DMS153 treated with DMSO at 0.1 percent for 48 hours (cell line): Measurements from ENCODE around the gene P2RY11.

Experiments
- DNase-seq: peaks from one replicate; lab custom pipeline; 2025; ENCODE audit not compliant: unreplicated experiment; lab: John Stamatoyannopoulos, UW

Gene P2RY11, protein sequence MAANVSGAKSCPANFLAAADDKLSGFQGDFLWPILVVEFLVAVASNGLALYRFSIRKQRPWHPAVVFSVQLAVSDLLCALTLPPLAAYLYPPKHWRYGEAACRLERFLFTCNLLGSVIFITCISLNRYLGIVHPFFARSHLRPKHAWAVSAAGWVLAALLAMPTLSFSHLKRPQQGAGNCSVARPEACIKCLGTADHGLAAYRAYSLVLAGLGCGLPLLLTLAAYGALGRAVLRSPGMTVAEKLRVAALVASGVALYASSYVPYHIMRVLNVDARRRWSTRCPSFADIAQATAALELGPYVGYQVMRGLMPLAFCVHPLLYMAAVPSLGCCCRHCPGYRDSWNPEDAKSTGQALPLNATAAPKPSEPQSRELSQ

DNA sequence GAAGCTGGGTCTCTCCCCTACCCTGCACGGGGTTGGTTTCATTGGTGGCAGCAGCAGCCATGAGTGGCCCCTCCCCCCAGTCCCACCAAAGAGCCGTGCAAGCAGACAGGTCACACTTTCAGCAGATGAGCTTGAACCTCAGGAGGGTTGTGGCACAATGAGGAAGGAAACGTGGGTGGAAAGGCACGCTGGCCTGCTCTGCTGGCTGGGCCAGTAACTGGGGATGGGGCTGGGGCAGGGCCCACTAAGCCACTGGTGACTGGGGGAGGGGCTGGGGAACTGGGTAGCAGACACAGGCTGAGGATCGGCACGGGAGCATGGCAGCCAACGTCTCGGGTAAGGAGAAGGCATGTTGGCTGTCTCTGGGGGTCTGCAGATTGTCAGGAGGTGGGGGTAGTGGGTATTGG, at the start of gene P2RY11:
P2RY11 (plus strand) TSS at position 289 of the 407 bp plus-strand sequence; CDS start at position 318, 29 bp downstream.
- DNase-seq: no peak

DNA sequence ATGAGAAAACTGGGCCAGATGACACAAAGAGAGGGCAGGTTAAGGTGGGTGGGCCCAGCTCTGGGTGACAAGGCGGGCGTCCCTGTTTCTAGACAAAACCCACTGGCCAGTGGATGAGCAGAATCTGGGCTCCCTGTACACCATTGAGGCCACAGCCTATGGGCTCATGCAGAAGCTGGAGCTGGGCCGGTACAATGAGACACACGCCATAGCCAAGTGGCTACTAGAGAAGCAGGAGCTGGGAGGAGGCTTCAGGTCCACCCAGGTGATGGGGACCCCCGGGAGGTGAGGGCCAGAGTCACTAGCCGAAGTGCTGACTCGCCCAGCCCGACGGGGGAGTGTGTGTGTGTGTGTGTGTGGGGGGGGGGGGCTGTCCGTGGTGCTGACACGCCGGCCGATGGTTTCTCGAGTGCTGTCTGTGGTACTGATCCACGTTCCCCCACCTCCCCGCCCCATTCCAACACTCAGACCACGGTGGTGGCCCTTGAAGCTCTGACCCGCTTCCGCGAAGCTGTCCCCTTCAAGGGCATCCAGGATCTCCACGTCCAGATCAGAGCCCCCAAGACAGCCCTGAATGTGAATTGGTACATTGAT, 49.7 kb upstream of the P2RY11 start:
- DNase-seq: no peak

DNA sequence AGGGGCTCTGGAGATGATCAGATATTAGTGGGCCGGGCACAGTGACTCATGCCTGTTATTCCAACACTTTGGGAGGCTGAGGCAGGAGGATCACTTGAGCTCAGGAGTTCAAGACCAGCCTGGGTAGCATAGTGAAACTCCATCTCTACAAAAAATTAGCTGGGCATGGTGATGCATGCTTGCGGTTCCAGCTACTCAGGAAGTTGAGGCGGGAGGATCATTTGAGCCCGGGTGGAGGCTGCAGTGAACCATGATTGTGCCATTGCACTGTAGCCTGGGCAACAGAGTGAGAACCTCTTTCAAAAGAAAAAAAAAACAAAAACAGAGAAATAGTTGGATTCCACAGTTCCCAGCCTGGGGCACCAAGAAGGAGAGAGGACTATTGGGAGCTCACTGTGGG, 43.3 kb upstream of the P2RY11 start:
- no peak for DNase-seq

DNA sequence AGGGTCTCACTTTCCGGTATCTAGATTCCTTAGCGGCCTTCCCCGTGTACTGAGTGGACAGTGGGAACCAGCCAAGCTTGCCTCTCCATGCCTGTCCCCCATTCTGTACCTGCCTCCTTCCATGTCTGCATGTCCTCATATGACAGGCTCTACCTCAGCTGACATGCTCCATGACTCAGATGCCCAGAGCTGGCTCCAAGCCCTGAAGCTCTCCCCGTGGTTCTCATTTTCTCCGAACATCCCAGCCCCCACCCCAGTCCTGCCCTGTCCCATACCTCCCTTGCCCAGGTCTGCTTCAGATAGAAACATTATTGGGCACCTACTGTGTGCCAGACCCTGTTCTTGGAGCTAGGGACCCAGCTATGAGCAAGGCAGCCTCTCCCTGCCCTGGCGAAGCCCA, 42.4 kb upstream of the P2RY11 start:
- no peak for DNase-seq

DNA sequence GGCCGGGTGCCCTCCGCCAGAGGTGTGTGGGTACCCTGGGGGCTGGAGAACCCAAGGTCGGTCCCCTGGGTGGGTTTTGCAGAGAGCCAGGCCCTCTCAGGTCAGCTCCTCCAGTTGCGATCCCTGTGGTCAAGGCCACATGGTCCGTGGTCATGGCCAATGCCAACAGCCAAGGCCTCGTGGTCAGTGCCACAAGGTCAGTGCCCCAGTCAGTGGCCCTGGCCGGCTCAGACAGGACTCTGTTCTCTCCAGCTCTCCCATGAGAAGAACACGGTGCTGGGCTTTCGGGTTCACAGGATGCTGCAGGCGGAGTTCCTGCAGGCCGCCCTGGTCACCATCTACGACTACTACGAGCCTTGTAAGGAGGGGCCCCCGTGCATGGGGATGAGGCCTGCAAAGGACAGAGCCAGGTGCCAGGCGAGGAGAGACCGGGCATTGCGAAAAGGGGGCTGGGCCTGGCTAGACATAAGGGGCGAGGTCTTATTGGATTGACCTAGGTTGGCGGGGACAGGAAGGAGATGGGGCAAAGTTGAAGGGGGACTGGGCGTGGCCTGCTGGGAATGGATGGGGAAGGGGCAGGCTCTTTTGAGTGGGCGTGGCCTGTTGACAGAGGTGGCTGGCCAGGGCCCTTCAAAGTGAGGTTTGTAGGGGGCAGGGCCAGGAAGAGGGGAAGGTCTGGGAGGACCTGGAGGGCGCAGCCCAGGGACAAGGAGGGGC, 40.6 kb upstream of the P2RY11 start:
- no peak for DNase-seq

DNA sequence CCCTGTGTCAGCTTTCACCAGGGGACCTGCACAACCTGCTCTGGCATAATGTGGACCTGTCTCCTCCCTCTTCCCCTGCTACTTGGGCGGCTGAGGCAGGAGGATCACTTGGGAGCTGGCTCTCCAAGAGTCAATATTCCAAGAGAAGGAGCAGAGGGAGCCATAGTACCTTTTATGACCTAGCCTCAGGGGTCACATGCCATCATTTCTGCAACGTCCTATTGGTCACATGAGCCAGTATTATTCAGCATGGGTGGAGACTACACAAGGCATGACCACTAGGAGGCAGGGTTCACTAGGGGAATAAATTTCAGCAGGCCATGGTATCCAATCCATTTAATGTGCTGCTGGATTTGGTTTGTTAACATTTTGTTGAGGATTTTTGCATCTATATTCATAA, 37.3 kb upstream of the P2RY11 start:
- no peak for DNase-seq

DNA sequence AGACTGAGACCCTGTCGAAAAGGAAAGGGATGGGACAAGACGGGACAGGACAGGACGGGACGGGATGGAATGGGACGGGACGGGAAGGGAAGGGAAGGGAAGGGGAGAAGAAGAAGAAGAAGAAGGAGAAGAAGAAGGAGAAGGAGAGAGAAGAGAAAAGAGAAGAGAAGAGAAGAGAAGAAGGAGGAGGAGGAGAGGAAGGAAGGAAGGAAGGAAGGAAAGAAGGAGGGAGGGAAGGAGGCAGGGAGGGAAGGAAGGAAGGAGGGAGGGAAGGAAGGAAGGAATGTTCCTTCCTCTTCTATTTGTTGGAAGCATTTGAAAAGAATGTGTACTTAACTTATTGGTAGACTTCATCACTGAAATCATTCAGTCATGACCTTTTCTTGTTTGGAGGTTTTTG, 35.0 kb upstream of the P2RY11 start:
- DNase-seq: no peak

DNA sequence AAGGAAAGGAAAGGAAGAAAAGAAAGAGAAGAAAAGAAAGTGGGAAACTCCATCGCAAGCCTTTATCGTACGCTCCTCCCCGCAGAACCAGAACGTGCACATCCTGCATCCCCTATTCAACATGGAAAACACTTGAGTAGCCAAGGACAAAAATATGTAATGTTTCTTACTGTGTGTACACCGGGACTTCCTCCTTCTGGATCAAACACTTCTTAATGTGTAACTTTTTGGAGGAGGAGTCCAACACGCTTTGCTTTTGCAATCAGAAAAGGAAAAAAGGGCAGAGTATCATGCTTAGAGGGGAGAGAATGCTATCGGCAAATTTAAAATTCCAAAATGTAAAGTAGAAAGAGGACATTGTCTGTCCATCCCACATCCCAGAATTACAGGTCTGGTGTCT, 33.2 kb upstream of the P2RY11 start:
- no peak for DNase-seq

DNA sequence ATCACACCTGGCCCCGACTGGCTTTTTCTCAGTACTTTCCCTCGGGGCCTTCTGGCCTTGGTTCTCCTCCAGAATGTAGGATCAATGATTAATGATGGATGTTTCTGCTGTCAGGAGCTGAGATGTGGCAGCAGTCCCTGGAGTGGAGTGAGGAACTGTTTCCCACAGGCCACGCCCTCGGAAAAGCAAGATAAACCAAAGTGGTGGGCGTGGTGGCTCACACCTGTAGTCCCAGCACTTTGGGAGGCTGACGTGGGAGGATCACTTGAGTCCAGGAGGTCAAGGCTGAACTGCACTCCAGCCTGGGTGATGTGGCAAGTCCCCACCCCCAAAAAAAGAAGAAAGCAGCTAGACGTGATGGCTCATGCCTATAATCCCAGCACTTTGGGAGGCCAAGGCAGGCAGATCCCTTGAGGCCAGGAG, 32.5 kb upstream of the P2RY11 start:
- DNase-seq: no peak

DNA sequence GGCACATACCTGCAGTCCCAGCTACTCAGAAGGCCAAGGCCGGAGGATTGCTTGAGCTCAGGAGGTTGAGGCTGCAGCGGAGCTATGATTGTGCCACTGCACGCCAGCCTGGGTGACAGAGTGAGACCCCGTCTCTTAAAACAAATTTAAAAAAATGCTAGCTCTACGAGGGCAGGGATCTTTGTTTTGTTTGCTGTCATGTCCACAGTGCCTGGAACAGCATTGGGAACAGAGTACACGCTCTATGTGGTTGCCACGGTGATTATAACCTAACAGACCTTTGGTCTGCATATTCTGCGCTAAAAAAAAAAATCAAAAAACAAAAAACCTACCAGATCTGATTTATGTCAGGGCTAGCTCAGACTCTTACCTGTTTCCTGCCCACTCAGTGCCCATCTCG, 27.6 kb upstream of the P2RY11 start:
- no peak for DNase-seq

DNA sequence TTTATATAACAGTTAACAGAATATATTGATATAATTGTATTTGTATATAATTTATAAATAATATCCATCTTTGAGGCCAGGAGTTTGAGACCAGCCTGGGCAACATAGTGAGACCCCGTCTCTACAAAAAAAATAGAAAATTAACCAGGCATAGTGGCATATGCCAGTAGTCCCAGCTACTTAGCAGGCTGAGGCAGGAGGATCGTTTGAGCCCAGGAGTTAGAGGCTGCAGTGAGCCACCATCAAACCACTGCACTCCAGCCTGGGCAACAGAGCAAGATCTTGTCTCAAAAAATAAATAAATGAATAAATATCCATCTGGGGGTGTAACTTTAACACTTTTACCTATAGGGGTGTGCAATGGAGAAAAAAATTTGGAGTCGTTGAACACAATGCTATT, 26.7 kb upstream of the P2RY11 start:
- DNase-seq: no peak

DNA sequence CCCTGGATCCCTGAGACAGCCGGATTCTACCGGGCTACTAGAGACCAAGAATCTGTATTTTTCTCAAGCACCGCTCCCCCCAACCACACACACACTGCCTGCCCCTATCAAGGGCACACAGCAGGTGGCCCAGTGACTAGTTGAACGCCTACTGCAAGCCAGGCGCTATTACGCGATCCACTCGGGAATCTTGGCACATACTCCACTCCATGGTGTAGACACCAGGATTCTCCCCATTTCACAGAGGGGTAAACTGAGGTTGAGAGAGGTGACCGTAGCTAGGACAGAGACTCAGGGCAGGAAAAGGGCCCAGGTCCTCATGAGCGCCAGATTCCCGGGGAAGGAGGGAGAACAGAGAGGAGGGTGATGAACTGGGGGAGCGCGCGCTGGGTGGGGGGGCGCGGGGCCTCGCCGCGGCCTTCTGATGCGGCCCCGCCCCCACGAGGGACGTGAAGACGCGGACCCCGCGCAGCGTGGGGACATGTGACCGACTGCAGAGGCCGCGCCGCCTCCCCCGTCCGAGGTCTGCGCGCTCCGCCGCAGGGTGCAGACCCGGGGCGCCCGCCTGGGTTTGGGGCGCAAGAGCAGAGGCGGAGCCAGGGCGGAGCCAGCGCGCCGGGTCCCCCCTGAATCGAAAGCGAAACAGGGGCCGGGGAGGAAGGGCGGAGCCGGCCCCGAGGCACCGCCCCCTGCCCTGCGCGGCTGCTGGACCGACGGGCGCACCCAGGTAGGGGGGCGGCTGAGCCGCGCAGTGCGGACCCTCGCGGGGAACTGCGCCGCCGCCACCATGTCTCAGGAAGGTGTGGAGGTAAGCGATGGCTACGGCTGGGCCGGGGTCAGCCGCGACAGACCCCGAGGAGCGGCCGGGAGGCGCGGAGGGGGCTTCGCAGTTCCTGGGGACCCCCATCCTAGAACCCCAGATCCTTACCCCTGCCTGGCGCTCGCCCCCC, 25.6 kb upstream of the P2RY11 start, which contains the start of gene SHFL:
SHFL (plus strand) TSS at position 677 of the 950 bp plus-strand sequence; CDS start at position 788, 111 bp downstream.
- DNase-seq: peak; percentile 8

DNA sequence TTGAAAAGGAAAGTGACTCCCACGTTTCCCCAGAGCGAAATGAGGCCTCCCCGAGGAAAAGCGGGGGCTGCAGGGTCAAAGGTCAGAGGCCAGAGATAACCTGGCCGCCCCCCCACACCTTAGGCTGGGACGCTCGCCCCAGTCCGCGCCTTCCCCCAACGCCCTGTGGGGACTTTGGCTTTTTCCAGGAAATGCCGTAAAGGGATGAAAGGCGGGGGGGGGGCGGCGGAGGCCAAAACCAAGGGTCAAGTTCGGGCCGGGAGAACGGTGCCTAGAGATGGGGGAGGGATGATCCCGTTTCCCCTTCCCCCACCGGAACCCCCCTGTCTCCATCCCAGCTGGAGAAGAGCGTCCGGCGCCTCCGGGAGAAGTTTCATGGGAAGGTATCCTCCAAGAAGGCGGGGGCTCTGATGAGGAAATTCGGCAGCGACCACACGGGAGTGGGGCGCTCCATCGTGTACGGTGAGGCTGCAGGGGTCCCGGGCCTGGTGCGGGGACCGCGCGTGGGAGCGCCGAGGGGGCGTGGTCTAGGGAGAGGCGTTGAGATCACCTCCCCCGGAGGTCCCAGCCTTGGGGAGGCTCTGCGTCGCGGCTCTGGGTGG, 24.8 kb upstream of the P2RY11 start:
- no peak for DNase-seq

DNA sequence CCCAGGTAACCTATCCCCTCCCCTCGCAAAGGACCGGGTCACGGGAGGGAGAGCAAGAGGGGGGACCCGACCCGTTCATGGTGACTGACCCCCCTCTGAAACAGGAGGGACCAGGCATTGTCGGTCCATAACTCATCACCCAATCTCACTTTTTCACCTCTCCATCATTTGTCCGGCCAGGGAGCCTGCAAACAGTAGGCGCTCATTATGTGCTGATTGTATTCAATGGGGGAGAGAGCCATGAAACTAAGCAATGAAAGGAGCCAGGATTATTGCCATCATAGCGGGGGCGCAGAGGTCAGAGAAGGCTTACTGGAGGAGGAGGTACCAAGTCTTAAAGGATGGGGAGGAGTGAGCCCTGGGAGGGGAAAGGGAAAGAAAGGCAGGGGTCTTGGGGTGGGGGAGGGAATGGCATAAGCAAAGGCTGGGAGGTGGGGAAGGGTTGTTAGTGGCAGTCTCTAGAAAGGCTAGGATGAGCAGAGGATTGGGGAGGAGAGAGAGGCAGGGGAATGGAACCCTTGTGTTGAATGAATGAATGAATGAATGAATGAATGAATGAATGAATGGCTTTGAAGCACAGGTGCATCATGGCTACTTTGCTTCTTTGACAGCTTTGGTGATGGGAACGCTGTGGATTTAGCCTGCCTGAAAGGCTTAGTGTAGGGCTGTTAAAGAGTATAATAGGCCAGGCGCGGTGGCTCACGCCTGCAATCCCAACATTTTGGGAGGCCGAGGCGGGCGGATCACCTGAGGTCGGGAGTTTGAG, 24.0 kb upstream of the P2RY11 start:
- DNase-seq: no peak

DNA sequence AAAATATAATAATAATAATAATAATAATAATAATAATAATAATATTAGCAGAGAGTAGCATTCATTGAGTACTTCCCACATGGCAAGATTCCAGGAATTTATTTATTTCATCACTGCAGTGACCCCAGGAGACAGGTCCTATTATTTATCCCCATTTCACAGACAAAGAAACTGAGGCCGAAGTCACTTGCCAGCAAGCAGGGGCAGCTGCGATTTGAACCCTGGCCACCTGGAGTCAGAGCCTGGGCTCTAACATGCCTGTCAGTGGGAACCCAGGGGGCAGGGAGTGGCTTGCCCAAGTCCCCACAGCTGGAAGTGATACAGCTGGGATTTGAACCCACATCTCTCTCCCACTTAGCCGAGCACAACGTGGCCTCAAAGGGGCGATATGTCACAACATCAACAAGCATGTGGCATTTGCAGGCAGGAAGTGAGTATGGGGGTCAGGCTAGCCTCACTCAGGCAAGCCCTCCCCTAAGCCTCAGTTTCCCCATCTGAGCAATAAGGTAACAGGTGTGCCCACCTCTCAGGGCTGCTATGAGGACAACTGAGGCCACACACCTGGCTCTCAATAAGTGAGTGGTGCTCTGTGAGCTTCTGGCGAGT, 22.4 kb upstream of the P2RY11 start:
- no peak for DNase-seq

DNA sequence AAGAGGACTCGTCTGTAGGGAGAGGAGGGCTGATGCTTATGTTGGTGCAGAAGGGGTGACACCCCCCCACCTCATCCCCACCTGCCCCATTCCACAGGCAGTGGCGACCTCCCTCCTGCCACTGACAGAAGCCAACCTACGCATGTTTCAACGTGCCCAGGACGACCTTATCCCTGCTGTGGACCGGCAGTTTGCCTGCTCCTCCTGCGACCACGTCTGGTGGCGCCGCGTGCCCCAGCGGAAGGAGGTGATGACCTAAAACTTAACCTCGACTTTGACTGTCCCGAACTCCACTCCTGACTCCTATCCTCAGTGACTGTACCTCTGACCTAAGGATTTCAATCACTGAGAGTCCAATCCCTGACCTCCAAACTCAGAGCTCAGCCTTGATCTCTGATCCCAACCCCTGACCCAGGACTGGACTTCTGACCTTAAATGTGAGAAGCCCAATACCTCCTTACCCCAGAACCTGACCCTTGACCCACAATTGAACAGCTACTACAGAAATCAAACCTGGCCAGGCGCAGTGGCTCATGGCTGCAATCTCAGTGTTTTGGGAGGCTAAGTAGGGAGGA, 21.6 kb upstream of the P2RY11 start:
- no peak for DNase-seq

DNA sequence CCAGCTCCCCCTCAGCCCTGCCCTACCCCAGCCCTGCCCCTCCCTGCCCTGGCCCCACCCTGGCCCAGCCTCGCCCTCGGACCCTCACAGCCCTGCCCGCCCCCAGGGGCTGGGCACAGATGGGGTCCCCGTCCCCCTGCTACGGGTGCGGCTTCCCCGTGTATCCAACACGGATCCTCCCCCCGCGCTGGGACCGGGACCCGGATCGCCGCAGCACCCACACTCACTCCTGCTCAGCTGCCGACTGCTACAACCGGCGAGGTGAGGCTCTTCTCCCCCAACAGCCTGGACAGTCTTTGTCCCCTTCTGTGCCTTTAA, 20.2 kb upstream of the P2RY11 start:
- no peak for DNase-seq

DNA sequence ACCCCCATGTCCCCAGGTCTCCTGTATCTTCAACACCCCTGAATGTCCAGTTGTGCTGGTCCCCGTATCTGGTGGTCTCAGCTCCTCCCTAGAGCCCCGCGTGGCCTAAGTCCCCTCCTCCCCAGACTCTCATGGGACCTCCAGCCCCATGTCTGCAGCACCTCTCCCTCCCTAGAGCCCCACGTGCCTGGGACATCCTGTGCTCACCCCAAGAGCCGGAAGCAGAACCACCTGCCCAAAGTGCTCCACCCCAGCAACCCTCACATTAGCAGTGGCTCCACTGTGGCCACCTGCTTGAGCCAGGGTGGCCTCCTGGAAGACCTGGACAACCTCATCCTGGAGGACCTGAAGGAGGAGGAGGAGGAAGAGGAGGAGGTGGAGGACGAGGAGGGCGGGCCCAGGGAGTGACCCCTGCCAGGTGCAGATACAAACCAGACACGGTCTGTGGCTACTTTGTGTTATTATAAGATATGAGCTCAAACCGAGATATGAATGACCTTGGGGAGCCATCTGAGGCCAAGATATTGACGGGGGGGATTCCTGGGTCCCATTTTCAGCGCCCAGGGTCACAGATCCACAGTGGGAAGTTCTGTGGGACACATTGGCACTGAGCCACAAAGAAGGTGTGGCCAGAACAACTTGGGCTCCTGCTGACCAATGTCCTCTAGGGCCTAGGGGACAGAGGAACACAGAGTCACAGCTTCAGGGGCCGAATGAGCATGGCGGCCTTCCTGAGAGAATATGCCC, 19.4 kb upstream of the P2RY11 start:
- no peak for DNase-seq
